H1 (cell line): Measurements from ENCODE around the gene CDC42SE1. TPM values are rescaled to one million over a fixed set of nuclear protein-coding genes. Genes with fewer than 3 reads are reported as not detected.

ENCODE experiments used
- CTCF ChIA-PET: fragments of 300-600 bp; sonication (Branson Sonifier 250); formaldehyde crosslinking; loops from one replicate; lab custom pipeline; 2021; ENCODE audit not compliant: partially characterized antibody; lab: Charles Lee
- POLR2A ChIA-PET: fragments of 300-600 bp; sonication (Branson Sonifier 250); formaldehyde crosslinking; loops from one replicate; lab custom pipeline; 2021; ENCODE audit warnings: inconsistent platforms; ENCODE audit not compliant: partially characterized antibody; lab: Charles Lee
- DNase-seq, 2 experiments: peaks; one replicate each; pipeline versions ENCODE4 v3.0.0 to v3.0.0-alpha.2; 2010 to 2022; ENCODE audit warnings: low spot score in 2 of 2, low read depth in 1 of 2, mixed read lengths in 1 of 2
- FAIRE-seq: peaks from 2 replicates; lab custom pipeline; 2011; peaks lifted over from hg19 to GRCh38; lab: Jason Lieb, UNC
- H2AFZ ChIP-seq: 2 replicates; pipeline ENCODE4 v1.8.1; 2012; ENCODE audit warnings: low read length, inconsistent platforms
- H2AK5ac ChIP-seq: 2 replicates; pipeline ENCODE4 v1.6.1; 2013; ENCODE audit warnings: low read depth, low read length
- H2BK120ac ChIP-seq: replicated peaks from 2 replicates; pipeline ENCODE3; 2013; ENCODE audit warnings: low read depth, low read length, inconsistent platforms
- H2BK12ac ChIP-seq: 2 replicates; pipeline ENCODE4 v1.6.1; 2013; ENCODE audit warnings: low read depth, low read length
- H2BK15ac ChIP-seq: 2 replicates; pipeline ENCODE4 v1.6.1; 2013; ENCODE audit warnings: low read length
- H2BK20ac ChIP-seq: 2 replicates; pipeline ENCODE4 v1.6.1; 2013; ENCODE audit warnings: low read length
- H2BK5ac ChIP-seq: 2 replicates; pipeline ENCODE4 v1.6.1; 2013; ENCODE audit warnings: low read depth, low read length
- H3K14ac ChIP-seq: 2 replicates; pipeline ENCODE4 v1.6.1; 2013; ENCODE audit warnings: inconsistent platforms; ENCODE audit not compliant: insufficient read length
- H3K18ac ChIP-seq: 2 replicates; pipeline ENCODE4 v1.6.1; 2013; ENCODE audit warnings: low read length; ENCODE audit errors: extremely low read depth
- H3K23ac ChIP-seq: 2 replicates; pipeline ENCODE4 v1.6.1; 2013; ENCODE audit warnings: inconsistent platforms; ENCODE audit not compliant: insufficient read length
- H3K23me2 ChIP-seq: 2 replicates; pipeline ENCODE4 v1.6.1; 2013; ENCODE audit warnings: low read depth, low read length
- H3K27ac ChIP-seq: 2 replicates; pipeline ENCODE4 v1.6.1; 2011; ENCODE audit warnings: low read depth, low read length, inconsistent platforms
- H3K27me3 ChIP-seq, 4 experiments: replicated peaks in 1 of 4; 1 replicate in 1 of 4; 2 replicates in 3 of 4; pipeline versions ENCODE4 v1.6.1 to v1.8.1; 2011 to 2013; ENCODE audit warnings: low read length in 3 of 4, mild to moderate bottlenecking in 3 of 4, inconsistent platforms in 2 of 4, mixed read lengths in 2 of 4, moderate library complexity in 1 of 4; ENCODE audit not compliant: control insufficient read depth in 3 of 4, insufficient read depth in 3 of 4; ENCODE audit errors: extremely low read depth in 1 of 4
- H3K36me3 ChIP-seq, 4 experiments: 2 replicates each; pipeline versions ENCODE4 v1.6.1 to v1.8.1; 2011 to 2013; ENCODE audit warnings: mild to moderate bottlenecking in 4 of 4, low read length in 3 of 4, moderate library complexity in 2 of 4, control low read depth in 1 of 4, inconsistent platforms in 1 of 4; ENCODE audit not compliant: insufficient read depth in 4 of 4, control insufficient read depth in 2 of 4
- H3K4ac ChIP-seq: replicated peaks from 2 replicates; pipeline ENCODE3; 2013; ENCODE audit warnings: low read length, low read depth, mixed read lengths, inconsistent platforms; ENCODE audit not compliant: insufficient read length
- H3K4me1 ChIP-seq, 4 experiments: replicated peaks in 1 of 4; 1 replicate in 1 of 4; 2 replicates in 3 of 4; pipeline versions ENCODE4 v1.6.1 to v1.8.1; 2011 to 2013; ENCODE audit warnings: low read length in 3 of 4, inconsistent platforms in 2 of 4, mixed read lengths in 1 of 4; ENCODE audit not compliant: insufficient read depth in 4 of 4, control insufficient read depth in 3 of 4
- H3K4me2 ChIP-seq, 2 experiments: 2 replicates each; pipeline versions ENCODE4 v1.6.1 to v1.8.1; 2011 to 2013; ENCODE audit warnings: low read depth in 2 of 2, low read length in 2 of 2, control low read depth in 1 of 2, inconsistent platforms in 1 of 2, mild to moderate bottlenecking in 1 of 2; ENCODE audit not compliant: insufficient read depth in 1 of 2
- H3K4me3 ChIP-seq, 4 experiments: fragments of 200-600, 300-600 bp in 1 of 4; sonication (generic), shearing (Covaris generic), sonication (Bioruptor Twin) in 1 of 4; 2 replicates each; pipeline versions ENCODE4 v1.5.1 to v1.8.1; 2011 to 2016; ENCODE audit warnings: low read length in 4 of 4, low read depth in 3 of 4, control low read depth in 2 of 4, inconsistent platforms in 2 of 4, mild to moderate bottlenecking in 2 of 4, mixed read lengths in 1 of 4, moderate library complexity in 1 of 4; ENCODE audit not compliant: insufficient read depth in 2 of 4; ENCODE audit errors: extremely low read depth in 1 of 4
- H3K56ac ChIP-seq: replicated peaks from 2 replicates; pipeline ENCODE3; 2013; ENCODE audit warnings: low read depth, mild to moderate bottlenecking, mixed read lengths, low read length, inconsistent platforms; ENCODE audit not compliant: insufficient read length
- H3K79me1 ChIP-seq: 2 replicates; pipeline ENCODE4 v1.6.1; 2013; ENCODE audit warnings: low read depth, low read length, control low read depth
- H3K79me2 ChIP-seq, 2 experiments: 2 replicates each; pipeline versions ENCODE4 v1.6.1 to v1.8.1; 2012 to 2013; ENCODE audit warnings: low read length in 2 of 2, mild to moderate bottlenecking in 2 of 2, inconsistent platforms in 1 of 2; ENCODE audit not compliant: insufficient read depth in 2 of 2, control insufficient read depth in 1 of 2
- H3K9ac ChIP-seq, 4 experiments: replicated peaks in 1 of 4; 1 replicate in 1 of 4; 2 replicates in 3 of 4; pipeline versions ENCODE4 v1.6.1 to v1.8.1; 2011 to 2013; ENCODE audit warnings: low read depth in 3 of 4, low read length in 3 of 4, control low read depth in 2 of 4, mild to moderate bottlenecking in 2 of 4, moderate library complexity in 2 of 4, inconsistent platforms in 1 of 4; ENCODE audit errors: extremely low read depth in 1 of 4
- H3K9me3 ChIP-seq, 2 experiments: 2 replicates each; pipeline versions ENCODE4 v1.6.1 to v1.8.1; 2012 to 2013; ENCODE audit warnings: mild to moderate bottlenecking in 2 of 2, moderate library complexity in 2 of 2, control low read depth in 1 of 2, inconsistent platforms in 1 of 2, low read depth in 1 of 2, low read length in 1 of 2, mixed read lengths in 1 of 2; ENCODE audit not compliant: insufficient read depth in 2 of 2
- H4K20me1 ChIP-seq, 2 experiments: replicated peaks in 1 of 2; 2 replicates each; pipeline versions ENCODE3 to v1.8.1; 2011 to 2013; ENCODE audit warnings: inconsistent platforms in 2 of 2, low read length in 2 of 2, mild to moderate bottlenecking in 1 of 2; ENCODE audit not compliant: insufficient read depth in 2 of 2, control insufficient read depth in 1 of 2
- H4K5ac ChIP-seq: 2 replicates; pipeline ENCODE4 v1.6.1; 2013; ENCODE audit warnings: low read length, low read depth, mixed read lengths, inconsistent platforms; ENCODE audit not compliant: insufficient read length
- H4K8ac ChIP-seq: 2 replicates; pipeline ENCODE4 v1.8.0; 2013; ENCODE audit warnings: mild to moderate bottlenecking, moderate library complexity, low read length, inconsistent platforms; ENCODE audit not compliant: insufficient read depth; ENCODE audit errors: extremely low read depth
- H4K91ac ChIP-seq: replicated peaks from 2 replicates; pipeline ENCODE3; 2013; ENCODE audit warnings: low read length, mixed read lengths, inconsistent platforms; ENCODE audit not compliant: insufficient read length
- BCL11A ChIP-seq, 2 experiments: IDR thresholded peaks; one replicate each; pipeline ENCODE4 v1.6.1; 2011; ENCODE audit warnings: low read depth in 2 of 2, low read length in 2 of 2, mild to moderate bottlenecking in 2 of 2
- FOSL1 ChIP-seq: IDR thresholded peaks from 2 replicates; pipeline ENCODE4 v1.6.1; 2011; ENCODE audit warnings: mild to moderate bottlenecking, low read depth, low read length, moderate library complexity; ENCODE audit not compliant: insufficient read depth
- NRF1 ChIP-seq: IDR thresholded peaks from 2 replicates; pipeline ENCODE4 v1.6.1; 2011; ENCODE audit warnings: mild to moderate bottlenecking, low read depth, low read length, improper control_type of control experiment
- SIX5 ChIP-seq: IDR thresholded peaks from 2 replicates; pipeline ENCODE4 v1.6.1; 2011; ENCODE audit warnings: mild to moderate bottlenecking, low read depth, low read length
- USF2 ChIP-seq: IDR thresholded peaks from 2 replicates; pipeline ENCODE4 v1.6.1; 2011; ENCODE audit warnings: low read length, improper control_type of control experiment
- ZNF274 ChIP-seq: IDR thresholded peaks from 2 replicates; pipeline ENCODE4 v1.7.0; 2012; ENCODE audit warnings: low read length, borderline replicate concordance; ENCODE audit errors: extremely low read depth
- WGBS, 2 experiments: shearing (Covaris generic) in 1 of 2; methylation state at CpG; one replicate each; pipeline versions ENCODE4 v1.1.6 to v1.1.7; 2013 to 2015; ENCODE audit warnings: low lambda C conversion rate in 2 of 2, mixed read lengths in 2 of 2, inconsistent platforms in 1 of 2, low coverage in 1 of 2, missing lambda C conversion rate in 1 of 2; ENCODE audit not compliant: insufficient replicate concordance in 2 of 2, insufficient coverage in 1 of 2, insufficient read length in 1 of 2; ENCODE audit errors: extremely low coverage in 1 of 2, missing lambda C conversion rate in 1 of 2; 5-methylcytosine and 5-hydroxymethylcytosine counted together
- long read RNA-seq, 2 experiments: library from RNA in 1 of 2; library from capped mRNA in 1 of 2; stranded (forward); transcript quantifications; one replicate each; pipeline ENCODE4 v2.0.0, GENCODE V29; 2021; ENCODE audit warnings: inconsistent platforms in 1 of 2
- polyA minus RNA-seq, 3 experiments: library from RNA; depleted of rRNA, polyadenylated mRNA; stranded (reverse); fragments of >200 nt; gene quantifications; 1 replicate in 2 of 3; 2 replicates in 1 of 3; pipeline ENCODE4 v1.2.3, GENCODE V29; 2011
- polyA plus RNA-seq, 7 experiments: library from polyadenylated mRNA; depleted of rRNA in 3 of 7; stranded (reverse) in 5 of 7; unstranded in 2 of 7; fragments of >200 nt in 5 of 7; fragments of 200-250 nt in 2 of 7; gene quantifications; 1 replicate in 5 of 7; 2 replicates in 1 of 7; 4 replicates in 1 of 7; pipeline versions ENCODE4 v1.2.1 to v1.2.3, GENCODE V29; 2011 to 2013; ENCODE audit warnings: missing spikeins in 2 of 7, mixed read lengths in 2 of 7
- total RNA-seq: library from RNA; stranded (reverse); fragmentation: NEBNext Ultra II Directional; extraction: Animal tissue kit (Norgen Biotek cat#: 25700); gene quantifications from 2 replicates; pipeline ENCODE4 v1.2.1, GENCODE V29; 2021

CDC42SE1 gene
- total RNA-seq: 67.8 and 74.1 TPM in 2 replicates
- polyA plus RNA-seq (2011; rRNA removed): 29.0 and 30.5 TPM in 2 replicates
- 45.2 TPM for polyA plus RNA-seq (2011; cell fraction: cytosol; rRNA removed)
- polyA plus RNA-seq (2011; cell fraction: nucleus; rRNA removed): 40.0 TPM
- 43.3 to 55.4 TPM (median 51.1 TPM) in 4 replicates for polyA plus RNA-seq (2012, experiment 1 of 2)
- polyA plus RNA-seq (2012, experiment 2 of 2): 29.2 TPM
- 46.2 TPM for polyA plus RNA-seq (2013, experiment 1 of 2)
- 45.3 TPM for polyA plus RNA-seq (2013, experiment 2 of 2)
- 69.5 and 73.2 TPM in 2 replicates for polyA minus RNA-seq (2011; rRNA and poly(A)+ RNA removed)
- 29.5 TPM for polyA minus RNA-seq (2011; cell fraction: cytosol; rRNA and poly(A)+ RNA removed)
- polyA minus RNA-seq (2011; cell fraction: nucleus; rRNA and poly(A)+ RNA removed): 32.7 TPM
- long read RNA-seq, experiment 1, partial matches to known transcripts: 5 of 13 reads
- long read RNA-seq, experiment 1, other reads (novel, unspliced or antisense): 8 of 13 reads
- long read RNA-seq, experiment 2, transcript CDC42SE1-201 (5 exons, 3,045 nt): major isoform, 25 of 33 reads
- long read RNA-seq, experiment 2, partial matches to known transcripts: 1 of 33 reads
- long read RNA-seq, experiment 2, other reads (novel, unspliced or antisense): 5 of 33 reads

- Histone ChIP-seq H3K14ac (no peak within 1 kb of the TSS), H3K4me1 (peaks cover 4 to 14% (median 6%) of the 10 kb centered on the region in 4 experiments; a peak in 6 of 7 replicates), H3K9ac (peak within 1 kb of the TSS; percentile 25 to 84 (median 76)), H3K23me2 (peaks cover 13% of the 10 kb centered on the region; the same call in 1 of the 2 replicates), H4K20me1 (peaks cover 0 to 8% of the 10 kb centered on the region in 2 experiments), H2AFZ (no peak within 1 kb of the TSS), H3K27me3 (no peaks in the 10 kb centered on the region), H3K4me2 (peak within 1 kb of the TSS; percentile 81 to 96), H2BK12ac (no peak within 1 kb of the TSS; the same call in 1 of the 2 replicates), H2BK120ac (no peak within 1 kb of the TSS), H3K56ac (peak within 1 kb of the TSS; percentile 90), H2BK5ac (peak within 1 kb of the TSS; percentile 90), H3K23ac (no peak within 1 kb of the TSS), H3K9me3 (no peaks in the 10 kb centered on the region), H3K4ac (peak within 1 kb of the TSS; percentile 92), H3K18ac (peak within 1 kb of the TSS; percentile 97), H2BK20ac (no peak within 1 kb of the TSS), H2AK5ac (no peak within 1 kb of the TSS), H3K79me2 (peaks cover 7 to 67% of the 10 kb centered on the region in 2 experiments), H4K8ac (peak within 1 kb of the TSS; percentile 68; the same call in 1 of the 2 replicates), H2BK15ac (no peak within 1 kb of the TSS; the same call in 1 of the 2 replicates), H3K36me3 (peaks cover 11 to 23% (median 20%) of the 10 kb centered on the region in 4 experiments), H4K91ac (peak within 1 kb of the TSS; percentile 86), H4K5ac (peak within 1 kb of the TSS; percentile 92), H3K79me1 (peaks cover 12% of the 10 kb centered on the region), H3K27ac (peak within 1 kb of the TSS; percentile 63), H3K4me3 (peak within 1 kb of the TSS; percentile 80 to 97 (median 89))
- 0% methylated on average over 50 of the region's 58 CpGs; no CpG with 5 or more reads in 1 of the 2 experiments for WGBS, 2 experiments
- CTCF ChIA-PET: interaction anchor here (0.6 to 7.3 kb wide), 15 partner anchors 12 to 748 kb away, joined by 3 to 95 read pairs (median 5); partner anchors contain the start of genes C1orf56, GABPB2 and MINDY1
- peak in 1 of 2 experiments; percentile 85 for DNase-seq
- FAIRE-seq: no peak
- POLR2A ChIA-PET: interaction anchor here (0.6 to 9.1 kb wide), 11 partner anchors 11 to 130 kb away, joined by 3 to 107 read pairs (median 4); partner anchors contain the start of genes C1orf56, GABPB2, MINDY1 and VPS72
- TF ChIP-seq BCL11A (IDR thresholded peaks at IDR 0.05; ENCODE audit: low read depth in 2 of 2, low read length in 2 of 2) (no peak), FOSL1 (no peak), NRF1 (no peak), ZNF274 (no peak), SIX5 (no peak), USF2 (no peak)
Observed at GRCh38 chr1:151059109-151060006, at the start of gene CDC42SE1. Gene CDC42SE1 (minus strand): TSS chr1:151059622. CDS start chr1:151055730, 3,892 bp downstream.
